ENCODE results near the gene GZMH.

- TF ChIP-seq CTCF (IDR thresholded peaks at IDR 0.05) = no peak
- no peak for TF ChIP-seq POLR2AphosphoS5 (IDR thresholded peaks at IDR 0.05; ENCODE audit: insufficient read depth in 1 of 2, low read depth in 1 of 2)
- TF ChIP-seq POLR2A (IDR thresholded peaks at IDR 0.05) = no peak
These were observed 23.3 kb upstream of the GZMH start for GRCh38 chr14:24632761-24633160.

Measured in vagina (tissue), 2 donors.